ENCODE results near the gene ANKS6. TPM values are rescaled to one million over a fixed set of nuclear protein-coding genes. Genes with fewer than 3 reads are reported as not detected.

Gene ANKS6
- total and polyA plus RNA-seq, 2 of the 8 experiments (the other 6 are each of a cell fraction or from before 2014, with no cell fraction given) = 34.1 to 56.3 TPM

DNA sequence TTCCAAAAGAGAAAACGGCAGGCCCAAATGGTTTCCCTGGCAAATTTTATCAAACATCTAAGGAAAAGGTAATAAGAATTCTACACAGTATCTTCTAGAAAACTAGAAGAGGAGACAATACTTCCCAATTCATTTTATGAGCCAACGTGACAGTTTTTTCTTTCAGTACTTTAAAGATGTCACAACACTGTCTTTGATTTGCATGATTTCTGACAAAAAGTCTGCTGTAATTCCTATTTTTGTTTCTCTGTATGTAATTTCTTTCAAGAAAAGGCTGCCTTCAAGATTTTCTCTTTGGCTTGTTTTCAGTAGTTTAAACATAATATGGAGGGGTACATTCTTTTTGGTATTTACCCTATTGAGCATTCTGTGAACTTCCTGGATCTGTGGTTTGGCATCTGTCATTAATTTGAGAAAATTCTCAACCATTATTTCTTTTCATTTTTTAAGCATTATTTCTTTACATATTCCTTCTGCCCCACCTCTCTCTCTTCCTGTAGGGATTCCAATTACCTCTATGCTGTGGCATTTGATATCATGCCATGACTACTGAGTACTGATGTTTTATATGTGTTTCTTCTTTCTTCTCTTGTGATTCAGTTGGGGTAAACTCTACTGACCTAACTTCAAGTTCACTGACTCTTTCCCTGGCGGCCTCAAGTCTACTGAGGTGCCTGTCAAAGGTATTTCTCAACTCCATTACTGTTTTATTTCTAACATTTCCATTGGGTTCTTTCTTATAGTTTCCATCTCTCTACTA, 32.2 kb downstream of the ANKS6 start:
- Histone ChIP-seq H2AFZ (ENCODE audit: low read length) (no peak overlapping the region), H3K36me3 (ENCODE audit: control insufficient read depth in 2 of 4, insufficient read depth in 4 of 4, low read length in 3 of 4) (peaks cover 5 to 37% (median 22%) of the 10 kb centered on the region in 4 experiments; a peak in 7 of 8 replicates), H3K9ac (replicated peaks in 1 of 4; ENCODE audit: extremely low read depth in 1 of 4, low read depth in 3 of 4, low read length in 3 of 4) (no peak overlapping the region), H4K20me1 (replicated peaks in 1 of 2; ENCODE audit: control insufficient read depth in 1 of 2, insufficient read depth in 2 of 2, low read length in 2 of 2) (peaks cover 0 to 7% of the 10 kb centered on the region in 2 experiments), H3K4me3 (ENCODE audit: extremely low read depth in 1 of 4, insufficient read depth in 2 of 4, low read depth in 3 of 4, low read length in 4 of 4) (no peak overlapping the region), H2BK20ac (ENCODE audit: low read length) (no peak overlapping the region), H3K79me2 (ENCODE audit: control insufficient read depth in 1 of 2, insufficient read depth in 2 of 2, low read length in 2 of 2) (no peaks in the 10 kb centered on the region), H2AK5ac (ENCODE audit: low read depth, low read length) (no peak overlapping the region), H3K23me2 (ENCODE audit: low read depth, low read length) (no peaks in the 10 kb centered on the region), H3K4me2 (ENCODE audit: insufficient read depth in 1 of 2, low read depth in 2 of 2, low read length in 2 of 2) (no peak overlapping the region), H3K27ac (ENCODE audit: low read depth, low read length) (no peak overlapping the region), H3K18ac (ENCODE audit: extremely low read depth, low read length) (no peak overlapping the region), H3K9me3 (ENCODE audit: insufficient read depth in 2 of 2, low read depth in 1 of 2, low read length in 1 of 2) (no peaks in the 10 kb centered on the region), H3K14ac (ENCODE audit: insufficient read length) (no peak overlapping the region), H3K4me1 (replicated peaks in 1 of 4; ENCODE audit: control insufficient read depth in 3 of 4, insufficient read depth in 4 of 4, low read length in 3 of 4) (no peaks in the 10 kb centered on the region; a peak in 2 of 7 replicates), H4K91ac (replicated peaks; ENCODE audit: insufficient read length, low read length) (no peak overlapping the region), H4K5ac (ENCODE audit: insufficient read length, low read depth, low read length) (no peak overlapping the region), H3K56ac (replicated peaks; ENCODE audit: insufficient read length, low read depth, low read length) (no peak overlapping the region), H2BK12ac (ENCODE audit: low read depth, low read length) (no peak overlapping the region), H2BK15ac (ENCODE audit: low read length) (no peak overlapping the region), H4K8ac (ENCODE audit: extremely low read depth, insufficient read depth, low read length) (no peak overlapping the region), H3K4ac (replicated peaks; ENCODE audit: insufficient read length, low read depth, low read length) (no peak overlapping the region), H3K23ac (ENCODE audit: insufficient read length) (no peak overlapping the region), H2BK5ac (ENCODE audit: low read depth, low read length) (no peak overlapping the region), H3K79me1 (ENCODE audit: low read depth, low read length) (no peaks in the 10 kb centered on the region), H3K27me3 (replicated peaks in 1 of 4; ENCODE audit: control insufficient read depth in 3 of 4, extremely low read depth in 1 of 4, insufficient read depth in 3 of 4, low read length in 3 of 4) (no peaks in the 10 kb centered on the region), H2BK120ac (replicated peaks; ENCODE audit: low read depth, low read length) (no peak overlapping the region)
- no peak for DNase-seq (ENCODE audit: low read depth in 1 of 2, low spot score in 2 of 2)
- TF ChIP-seq HDAC6 (IDR thresholded peaks at IDR 0.05; ENCODE audit: low read depth, low read length) = no peak
- no peak for TF ChIP-seq BACH1 (IDR thresholded peaks at IDR 0.05; ENCODE audit: low read length)
- no peak for TF ChIP-seq PHF8 (conservative IDR thresholded peaks at IDR 0.05; ENCODE audit: low read depth, low read length)
- TF ChIP-seq ZNF274 (IDR thresholded peaks at IDR 0.05; ENCODE audit: borderline replicate concordance, extremely low read depth, low read length) = no peak
- TF ChIP-seq NRF1 (IDR thresholded peaks at IDR 0.05; ENCODE audit: low read depth, low read length) = no peak
- no peak for TF ChIP-seq TBP (IDR thresholded peaks at IDR 0.05; ENCODE audit: low read depth, low read length)
- no peak for TF ChIP-seq EP300 (IDR thresholded peaks at IDR 0.05; ENCODE audit: borderline replicate concordance in 1 of 2, low read depth in 2 of 2, low read length in 2 of 2)
- POLR2A ChIA-PET (ENCODE audit: partially characterized antibody) = no interaction called here
- CTCF ChIA-PET (ENCODE audit: partially characterized antibody) = interaction anchor here (3.6 kb wide), 1 partner anchor 12 kb away, joined by 32 read pairs; no protein-coding TSS in a partner anchor
- 92% methylated on average over 3 of the region's 3 CpGs; no CpG with 5 or more reads in 1 of the 2 experiments for WGBS, 2 experiments (ENCODE audit: extremely low coverage in 1 of 2, insufficient coverage in 1 of 2, insufficient read length in 1 of 2, insufficient replicate concordance in 2 of 2, low coverage in 1 of 2, low lambda C conversion rate in 2 of 2, missing lambda C conversion rate in 1 of 2)
- FAIRE-seq = no peak

Data from H1 (cell line).